ENCODE measurements around the gene ADGRV1.
"Not testable (repeated sequence)": the region's sequence is repeated elsewhere in the genome, so short reads cannot be mapped to it uniquely, and the experiment has no call there.

The ADGRV1 gene

GRCh38 chr5:90810211-90810610, 251.6 kb downstream of the ADGRV1 start (continued):
- TF ChIP-seq ZNF211 (tag by site-specific recombination; IDR thresholded peaks at IDR 0.05; ENCODE audit: low read depth) (no peak), ZNF518A (tag by site-specific recombination; conservative IDR thresholded peaks at IDR 0.05; ENCODE audit: low read depth) (no peak)

- CTCF ChIA-PET = interaction anchor here (0.7 kb wide), 1 partner anchor 9 kb away, joined by 4 read pairs; no protein-coding TSS in a partner anchor
- POLR2A ChIA-PET = no interaction called here
- no peak overlapping the region for H3K4me3 ChIP-seq (ENCODE audit: low read depth, low read length)
- TF ChIP-seq SCRT1 (tag by site-specific recombination; IDR thresholded peaks at IDR 0.05; ENCODE audit: borderline replicate concordance) (peak; percentile 95), ZNF394 (tag by site-specific recombination; IDR thresholded peaks at IDR 0.05; ENCODE audit: borderline replicate concordance) (no peak), SCRT2 (tag by site-specific recombination; IDR thresholded peaks at IDR 0.05) (peak; percentile 96)
- H3K4me1 ChIP-seq (ENCODE audit: control insufficient read depth, insufficient read depth, low read length) = peaks cover 7% of the 10 kb centered on the region
- H3K27ac ChIP-seq (ENCODE audit: extremely low read depth, low read depth, low read length) = no peak overlapping the region
- H3K9me3 ChIP-seq (ENCODE audit: control insufficient read depth, insufficient read depth, low read depth, low read length) = no peaks in the 10 kb centered on the region
- peaks cover 8 to 12% of the 10 kb centered on the region in 2 experiments for H3K36me3 ChIP-seq (ENCODE audit: control insufficient read depth in 2 of 2, insufficient read depth in 1 of 2, low read length in 2 of 2)
These were observed 254.8 kb downstream of the ADGRV1 start for GRCh38 chr5:90813392-90813791.

- POLR2A ChIA-PET, CTCF ChIA-PET: not testable (repeated sequence)
These were observed 263.5 kb downstream of the ADGRV1 start for GRCh38 chr5:90822062-90822461.

GRCh38 chr5:90824436-90824835, 265.8 kb downstream of the ADGRV1 start:
- CTCF ChIA-PET = interaction anchor here (1.4 kb wide), 1 partner anchor 22 kb away, joined by 4 read pairs; no protein-coding TSS in a partner anchor
- no peak for TF ChIP-seq ZNF792 (tag by site-specific recombination; IDR thresholded peaks at IDR 0.05)
- no peak for TF ChIP-seq ZNF350 (tag by site-specific recombination; IDR thresholded peaks at IDR 0.05)
- TF ChIP-seq SP2 (tag by site-specific recombination; IDR thresholded peaks at IDR 0.05) = no peak
- TF ChIP-seq ZNF473 (tag by site-specific recombination; IDR thresholded peaks at IDR 0.05) = no peak
- no peak for TF ChIP-seq ZNF704 (tag by site-specific recombination; IDR thresholded peaks at IDR 0.05)
- TF ChIP-seq ZNF561 (tag by site-specific recombination; IDR thresholded peaks at IDR 0.05; ENCODE audit: borderline replicate concordance) = no peak
- Histone ChIP-seq H3K9me3 (ENCODE audit: control insufficient read depth, insufficient read depth, low read depth, low read length) (no peaks in the 10 kb centered on the region), H3K4me1 (ENCODE audit: control insufficient read depth, insufficient read depth, low read length) (peaks cover 5% of the 10 kb centered on the region), H3K4me3 (ENCODE audit: low read depth, low read length) (no peak overlapping the region), H3K27ac (ENCODE audit: extremely low read depth, low read depth, low read length) (no peak overlapping the region), H3K36me3 (ENCODE audit: control insufficient read depth in 2 of 2, insufficient read depth in 1 of 2, low read length in 2 of 2) (peaks cover 0 to 4% of the 10 kb centered on the region in 2 experiments; a peak in 2 of 3 replicates)
- POLR2A ChIA-PET = no interaction called here

More at GRCh38 chr5:90822062-90822461, 263.5 kb downstream of the ADGRV1 start:
- H3K4me1 ChIP-seq (ENCODE audit: control insufficient read depth, insufficient read depth, low read length); H3K9me3 ChIP-seq (ENCODE audit: control insufficient read depth, insufficient read depth, low read depth, low read length); H3K27ac ChIP-seq (ENCODE audit: extremely low read depth, low read depth, low read length); H3K36me3 ChIP-seq (ENCODE audit: control insufficient read depth in 2 of 2, insufficient read depth in 1 of 2, low read length in 2 of 2); H3K4me3 ChIP-seq (ENCODE audit: low read depth, low read length): not testable (repeated sequence)
